ENCODE data around the gene GJC2.
"Not testable (repeated sequence)": the region's sequence is repeated elsewhere in the genome, so short reads cannot be mapped to it uniquely, and the experiment has no call there.

Gene GJC2

DNA sequence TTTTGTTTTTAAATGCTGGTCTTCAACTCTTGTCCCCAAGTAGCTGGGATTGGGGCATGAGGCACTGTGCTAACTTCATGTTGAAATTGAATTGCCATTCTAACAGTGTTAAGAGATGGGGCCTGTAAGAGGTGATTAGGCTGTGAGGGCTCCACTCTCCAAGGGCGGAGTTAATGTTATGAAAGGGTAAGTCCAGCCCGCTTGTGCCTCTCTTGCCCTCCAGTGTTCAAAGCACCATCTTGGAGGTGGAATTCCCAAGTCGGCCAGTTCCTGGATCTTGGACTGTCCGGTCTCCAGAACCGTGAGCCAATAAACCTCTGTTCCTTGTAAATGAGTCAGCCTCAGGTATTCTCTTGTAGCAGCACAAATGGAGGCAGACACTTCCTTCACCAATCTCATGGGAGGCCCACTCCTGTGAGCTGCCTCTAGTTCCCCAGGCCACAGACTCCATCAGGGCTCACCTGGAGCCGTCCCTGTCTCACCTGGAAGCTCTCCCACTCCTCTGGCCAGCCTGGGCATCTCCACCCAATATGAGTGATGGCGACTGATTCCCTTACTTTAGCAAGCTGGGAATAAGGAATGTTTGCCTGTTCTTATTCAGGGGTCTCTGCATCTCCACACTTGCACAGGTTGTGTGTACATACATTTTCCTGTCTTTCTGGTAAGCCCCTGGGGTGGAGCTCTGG lies 31.4 kb downstream of the GJC2 start:
- no peak for TF ChIP-seq CTCF (IDR thresholded peaks at IDR 0.05; ENCODE audit: extremely low read depth, missing control alignments)
- no peak for DNase-seq (ENCODE audit: low spot score)

DNA sequence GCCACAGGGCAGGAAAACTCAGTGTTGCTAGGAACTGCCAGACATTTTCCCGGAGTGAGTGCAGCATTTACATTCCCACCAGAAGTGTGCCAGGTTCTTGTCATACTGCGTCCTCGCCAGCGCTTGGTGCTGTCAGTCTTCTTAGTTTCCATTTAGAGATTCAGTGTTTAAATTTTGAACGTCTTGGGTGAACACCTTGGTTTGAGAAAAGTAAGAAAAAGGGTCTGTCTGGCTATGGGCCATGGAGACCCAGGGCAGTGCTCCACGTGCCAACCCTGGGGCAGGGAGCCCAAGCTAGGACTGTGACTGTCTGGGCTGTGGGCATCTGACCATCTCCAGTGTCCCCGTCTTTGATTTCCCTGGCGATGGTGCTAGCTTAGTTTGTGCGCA lies 31.9 kb downstream of the GJC2 start:
- no peak for DNase-seq (ENCODE audit: low spot score)
- no peak for TF ChIP-seq CTCF (IDR thresholded peaks at IDR 0.05; ENCODE audit: extremely low read depth, missing control alignments)

GRCh38 chr1:228182296-228183030 lies 32.7 kb downstream of the GJC2 start:
- TF ChIP-seq CTCF (IDR thresholded peaks at IDR 0.05; ENCODE audit: extremely low read depth, missing control alignments), result no peak
- no peak for DNase-seq (ENCODE audit: low spot score)

- TF ChIP-seq CTCF (IDR thresholded peaks at IDR 0.05; ENCODE audit: extremely low read depth, missing control alignments), result no peak
- no peak for DNase-seq (ENCODE audit: low spot score)
These were observed 34.4 kb downstream of the GJC2 start for GRCh38 chr1:228184152-228184551.

DNA sequence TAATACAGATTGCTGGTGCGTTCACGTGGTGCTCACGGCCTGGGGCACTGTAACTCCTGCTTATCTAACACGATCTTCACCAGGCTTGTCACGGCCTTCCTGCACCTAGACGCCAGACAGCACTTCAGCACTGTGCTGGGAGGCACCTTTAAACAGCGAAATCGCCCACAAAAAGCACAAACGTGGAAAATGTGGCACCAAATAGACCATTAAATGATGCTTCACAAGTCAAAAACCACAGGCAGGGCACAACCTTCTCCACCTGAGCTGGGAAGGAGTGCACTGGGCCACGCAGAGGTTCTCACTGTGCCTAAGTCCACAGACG lies 35.9 kb downstream of the GJC2 start:
- DNase-seq (ENCODE audit: low spot score), result no peak
- TF ChIP-seq CTCF (IDR thresholded peaks at IDR 0.05; ENCODE audit: extremely low read depth, missing control alignments), result no peak

DNA sequence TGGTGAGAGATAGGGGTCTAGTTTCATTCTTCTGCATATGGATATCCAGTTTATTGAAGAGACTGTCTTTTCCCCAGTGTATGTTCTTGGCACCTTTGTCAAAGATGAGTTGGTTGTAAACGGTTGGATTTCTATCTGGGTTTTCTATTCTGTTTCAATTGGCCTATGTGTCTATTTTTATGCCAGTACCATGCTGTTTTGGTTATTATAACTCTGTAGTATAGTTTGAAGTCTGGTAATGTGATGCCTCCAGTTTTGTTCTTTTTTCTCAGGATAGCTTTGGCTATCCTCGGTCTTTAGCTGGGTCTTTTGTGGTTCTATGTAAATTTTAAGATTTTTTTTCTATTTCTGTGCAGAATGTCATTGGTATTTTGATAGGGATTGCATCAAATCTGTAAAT lies 38.5 kb downstream of the GJC2 start:
- not testable (repeated sequence) for DNase-seq (ENCODE audit: low spot score)

DNA sequence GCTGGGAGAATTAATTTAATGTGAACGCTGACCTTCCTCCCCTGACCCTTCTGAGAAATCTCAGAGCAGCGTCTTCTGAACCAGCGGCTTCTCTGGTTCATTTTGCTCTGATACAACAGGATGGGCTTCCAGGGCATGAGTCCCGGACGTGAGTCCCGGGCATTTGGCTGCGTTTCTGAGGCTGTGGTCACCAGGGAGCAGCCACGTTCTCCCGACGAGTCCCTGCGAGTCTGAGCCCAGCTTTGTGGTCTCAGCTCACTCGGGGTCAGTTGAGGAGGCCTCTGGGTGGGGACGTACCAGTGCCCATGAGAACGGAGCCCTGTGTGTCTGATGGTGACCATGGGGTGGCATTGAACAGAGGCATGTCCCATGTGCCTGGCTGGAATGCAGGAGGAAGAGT lies 40.5 kb downstream of the GJC2 start:
- TF ChIP-seq CTCF (IDR thresholded peaks at IDR 0.05; ENCODE audit: extremely low read depth, missing control alignments), result no peak
- no peak for DNase-seq (ENCODE audit: low spot score)

GRCh38 chr1:228190778-228191177 lies 41.0 kb downstream of the GJC2 start:
- no peak for DNase-seq (ENCODE audit: low spot score)
- no peak for TF ChIP-seq CTCF (IDR thresholded peaks at IDR 0.05; ENCODE audit: extremely low read depth, missing control alignments)
